ENCODE results near the gene VCP.

VCP gene

DNA sequence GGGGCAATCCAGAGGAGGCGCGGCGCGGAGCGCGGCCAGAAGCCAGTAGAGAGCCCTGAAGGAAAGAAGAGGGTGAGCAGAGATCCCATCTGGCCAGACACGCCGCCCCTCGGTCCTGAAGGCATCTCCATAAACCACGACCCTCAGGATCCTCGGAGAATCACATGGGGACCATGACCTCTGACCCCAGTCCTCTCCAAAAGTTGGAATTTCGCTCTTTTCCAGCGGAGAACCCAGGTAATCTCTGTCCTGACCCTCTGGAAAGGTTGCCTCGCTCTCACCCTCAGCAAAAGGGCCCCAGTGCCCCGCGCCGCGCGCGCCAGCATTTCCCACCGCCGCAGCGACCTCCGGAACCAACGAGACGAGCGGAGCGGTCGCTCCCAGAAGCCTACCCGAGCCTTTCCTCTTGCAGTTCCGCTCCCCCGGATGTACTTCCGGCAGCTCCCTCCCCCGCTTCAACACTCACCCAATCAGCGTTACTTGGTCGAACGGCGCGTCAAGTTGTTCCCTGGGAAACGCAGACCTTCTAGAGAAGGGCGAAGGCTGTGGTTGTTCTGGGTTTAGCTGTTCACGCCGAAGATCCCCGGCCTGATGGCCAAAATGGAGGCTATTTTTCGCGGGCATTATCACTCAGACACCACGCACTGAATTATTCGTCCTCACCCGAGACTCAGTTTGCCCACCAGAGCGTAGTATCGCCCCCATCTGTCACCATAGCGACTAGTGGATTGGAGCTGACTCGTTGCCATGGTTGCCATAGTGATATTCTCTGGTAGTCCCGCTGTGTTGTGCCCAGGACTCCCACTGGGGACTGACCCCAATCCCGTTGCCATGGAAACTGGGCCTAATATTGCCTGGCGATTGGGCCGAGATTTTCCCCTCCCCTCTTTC lies 30.6 kb upstream of the VCP start, which contains the start of gene STOML2:
Gene STOML2 (minus strand): TSS at position 363 of the 891 bp plus-strand sequence. CDS start 37 bp downstream, at position 326.
- peak; percentile 89 for DNase-seq

DNA sequence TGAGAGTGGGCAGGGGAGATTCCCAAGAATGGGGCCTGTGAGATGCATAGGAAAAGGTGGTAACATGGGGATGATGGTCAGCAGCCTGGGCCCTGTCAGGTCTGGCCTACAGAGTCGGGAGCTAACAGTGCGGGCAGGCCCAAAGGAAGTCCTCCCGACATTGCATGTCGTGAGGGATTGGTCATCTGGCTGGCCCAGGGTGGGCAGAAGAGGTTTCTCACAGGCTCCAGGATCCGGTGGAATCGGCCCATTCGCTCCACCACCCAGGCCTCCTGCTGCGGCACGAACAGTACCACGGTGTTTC lies 30.0 kb upstream of the VCP start:
- DNase-seq, result no peak

- no peak for DNase-seq
These were observed 25.1 kb upstream of the VCP start for GRCh38 chr9:35097573-35097972.

GRCh38 chr9:35096035-35096849 lies 23.8 kb upstream of the VCP start, which contains the start of gene PIGO:
TSS of gene PIGO (minus strand) at chr9:35096591. CDS start at chr9:35095565, 1,026 bp downstream.
- DNase-seq, result peak; percentile 87 to 88

- DNase-seq, result no peak
These were observed 19.1 kb upstream of the VCP start for GRCh38 chr9:35091536-35091935.

DNA sequence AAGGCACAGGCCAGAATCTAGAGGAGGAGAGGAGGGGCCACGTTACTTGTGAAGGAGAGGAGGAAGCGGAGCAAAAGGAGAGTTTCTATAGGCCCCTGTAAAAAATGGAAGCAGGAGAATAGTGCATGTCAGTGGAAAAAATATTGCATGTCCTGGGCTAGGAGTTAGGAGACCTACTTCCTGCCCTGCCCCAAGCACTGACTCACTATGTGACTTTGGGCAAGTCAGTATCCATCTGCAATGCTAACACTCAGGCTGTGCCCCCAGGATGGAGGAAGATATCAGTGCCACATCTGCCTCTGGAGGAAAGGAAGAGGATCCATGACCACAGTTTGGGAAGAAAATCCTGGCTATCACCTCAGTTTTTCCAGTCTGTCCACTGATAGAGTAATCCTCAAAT lies 17.0 kb upstream of the VCP start:
- DNase-seq, result no peak

- DNase-seq, result no peak
These were observed 12.7 kb upstream of the VCP start for GRCh38 chr9:35085078-35085477.

DNA sequence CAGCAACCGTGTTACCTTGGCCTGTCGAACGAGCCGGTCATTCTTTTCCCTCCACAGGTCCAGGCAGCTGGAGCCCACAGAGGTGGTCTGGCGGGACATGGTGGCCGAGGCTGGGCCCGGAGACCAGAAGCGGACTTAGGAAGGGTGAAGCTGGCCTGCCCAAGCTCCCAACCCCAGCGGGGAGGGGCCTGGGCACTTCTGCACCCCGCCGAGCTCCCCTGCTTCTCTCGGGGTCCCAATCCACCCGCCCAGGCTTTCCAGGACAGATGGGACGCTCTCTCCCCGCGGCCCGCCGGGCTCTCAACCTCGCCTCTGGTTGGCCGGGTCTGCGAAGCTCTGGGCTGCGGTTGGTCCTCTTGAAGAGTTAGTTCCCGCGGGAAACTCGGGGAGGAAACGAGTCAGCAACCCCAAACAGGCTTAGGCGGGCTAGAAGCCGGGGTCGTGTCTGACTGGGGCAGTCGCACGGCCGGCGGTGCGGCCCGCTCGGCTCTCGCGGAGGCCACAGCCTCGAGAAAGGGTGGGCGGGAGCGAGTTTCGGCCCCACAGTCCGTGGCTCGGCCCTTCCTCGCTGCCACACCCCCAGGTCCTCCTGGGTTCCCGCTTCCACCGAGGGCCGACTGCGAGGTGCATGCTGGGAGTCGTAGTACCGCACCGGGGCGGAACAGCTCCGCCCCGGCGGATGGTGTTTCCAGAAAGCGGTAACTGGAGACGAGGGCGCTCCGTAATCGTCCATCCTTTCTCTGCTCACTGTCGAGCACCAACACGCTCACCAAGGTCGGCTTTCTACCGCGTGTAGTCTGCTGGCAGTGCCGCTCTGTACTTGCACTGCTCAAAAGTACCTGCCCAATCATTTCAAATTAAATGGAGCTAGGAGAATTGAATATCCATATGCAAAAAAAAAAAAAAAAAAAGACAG lies 7.3 kb upstream of the VCP start, which contains the start of gene FANCG:
Gene FANCG (minus strand): TSS at position 517 of the 916 bp plus-strand sequence. CDS start 418 bp downstream, at position 99.
- peak; percentile 69 to 73 for DNase-seq

GRCh38 chr9:35079041-35079425 lies 6.6 kb upstream of the VCP start:
- DNase-seq, result no peak

- DNase-seq, result no peak
These were observed 5.6 kb upstream of the VCP start for GRCh38 chr9:35078066-35078465.

- DNase-seq, result no peak
These were observed 4.4 kb upstream of the VCP start for GRCh38 chr9:35076848-35077247.

DNA sequence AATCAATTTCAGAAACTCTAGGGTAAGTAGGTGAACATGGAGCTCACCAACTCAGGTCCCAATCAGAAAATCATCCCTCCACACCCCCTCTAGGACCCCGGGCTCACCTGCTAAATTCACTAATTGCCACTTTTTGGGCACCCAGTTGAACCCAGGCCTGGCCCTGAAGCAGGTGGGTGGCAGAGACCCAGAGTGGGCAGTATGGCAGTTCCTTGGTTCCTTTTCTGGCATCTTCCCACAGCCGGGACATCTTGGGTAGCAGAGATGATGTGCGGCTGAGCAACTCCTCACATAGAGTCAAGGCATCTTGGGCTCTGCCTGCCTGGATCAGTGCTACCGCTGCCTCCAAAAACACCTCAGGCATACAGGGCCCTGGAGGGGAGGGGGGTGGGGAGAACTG lies 2.9 kb upstream of the VCP start:
- no peak for DNase-seq

GRCh38 chr9:35074791-35075190 lies 2.4 kb upstream of the VCP start:
- no peak for DNase-seq

DNA sequence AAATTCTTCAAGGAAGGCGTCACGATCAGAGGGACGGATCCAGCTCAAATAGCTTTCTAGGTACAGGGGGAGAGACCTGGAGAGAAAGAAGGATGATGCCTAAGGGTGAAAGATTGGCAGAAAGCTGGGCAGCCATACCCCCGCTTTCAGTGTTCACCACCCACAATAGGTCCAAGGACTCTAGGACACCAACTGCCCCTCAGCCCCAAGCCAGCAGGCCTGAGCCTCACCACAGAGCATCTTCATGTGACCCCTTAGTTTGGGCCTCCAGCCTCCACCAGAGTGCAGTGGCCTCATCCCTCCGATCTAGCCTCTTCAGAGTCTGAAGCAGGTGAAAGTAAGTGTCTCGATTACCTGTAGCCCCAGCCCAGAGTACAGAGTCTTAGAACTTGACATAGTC lies 1.7 kb upstream of the VCP start:
- DNase-seq, result no peak

DNA sequence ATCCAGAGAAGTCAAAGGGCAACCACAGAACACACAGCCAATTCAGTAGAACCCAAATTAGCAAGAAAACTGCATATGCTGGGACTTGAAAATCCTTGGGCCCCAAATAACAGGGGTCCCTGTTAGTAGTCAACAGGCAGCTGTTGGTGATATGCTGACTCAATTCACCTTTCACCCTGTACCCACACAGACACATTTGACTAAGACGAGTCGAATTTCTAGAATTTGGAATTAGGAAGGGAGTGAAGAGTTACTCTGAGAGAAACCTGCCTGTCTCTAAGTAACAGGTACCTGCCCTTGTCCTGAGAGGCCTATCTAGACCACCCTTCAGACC lies 821 bp upstream of the VCP start:
- DNase-seq, result no peak

GRCh38 chr9:35071814-35072460 lies 488 bp downstream of the VCP start:
- peak; percentile 51 to 54 for DNase-seq

- peak in 1 of 2 experiments; percentile 9 for DNase-seq
These were observed 1.3 kb downstream of the VCP start for GRCh38 chr9:35070823-35071813.

DNA sequence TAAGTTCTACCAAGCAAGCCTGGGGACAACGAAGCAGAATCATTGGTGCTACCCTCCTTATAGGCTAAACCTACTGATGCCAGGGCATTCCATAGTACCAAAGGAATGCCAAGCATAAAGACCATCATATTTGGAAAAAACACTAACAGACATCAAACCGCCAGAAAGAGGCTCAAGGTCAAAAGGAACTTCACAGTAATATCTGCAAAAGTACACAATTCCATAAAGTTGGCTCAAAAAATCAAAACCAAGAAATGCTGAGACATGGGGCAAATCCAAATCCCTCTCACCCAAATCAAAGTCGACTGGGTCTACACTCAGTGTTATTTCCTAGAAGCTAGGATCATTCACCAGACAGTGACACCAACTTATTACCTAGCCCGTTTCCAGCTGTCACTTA lies 3.4 kb downstream of the VCP start:
- DNase-seq, result no peak

GRCh38 chr9:35067056-35067455 lies 5.4 kb downstream of the VCP start:
- no peak for DNase-seq

- no peak for DNase-seq
These were observed 11.7 kb downstream of the VCP start for GRCh38 chr9:35060548-35061207.

Measured in activated CD4-positive, alpha-beta T cell treated with anti-CD3 and anti-CD28 coated beads, Interleukin-2, amount 50 U/mL, for 4 hours (primary cell).